GM23338 (cell line): ENCODE data around the gene RABGAP1L. TPM values are rescaled to one million over a fixed set of nuclear protein-coding genes. Genes with fewer than 3 reads are reported as not detected.

Experiments used
- ATAC-seq: fragments of 200-7000 bp; cut with Tn5 transposase; 3 replicates; pipeline ENCODE4 v1.9.1; 2020
- DNase-seq: peaks from one replicate; pipeline ENCODE4 v3.0.0-alpha.2; 2015; ENCODE audit warnings: low spot score
- H2AFZ ChIP-seq: fragments of 200-600 bp; sonication (generic); 2 replicates; pipeline ENCODE4 v1.8.0; 2016; ENCODE audit warnings: antibody characterized with exemption, mild to moderate bottlenecking, moderate library complexity
- H3F3A ChIP-seq: fragments of 200-600 bp; sonication (generic); replicated peaks from 2 replicates; pipeline ENCODE4 v1.8.0; 2017; ENCODE audit warnings: antibody characterized with exemption, mixed run types, low read depth
- H3K27ac ChIP-seq: fragments of 200-600 bp; sonication (generic); 2 replicates; pipeline ENCODE4 v1.6.1; 2016; ENCODE audit warnings: low read depth
- H3K27me3 ChIP-seq: fragments of 200-600 bp; sonication (generic); 2 replicates; pipeline ENCODE4 v1.8.0; 2016; ENCODE audit warnings: mild to moderate bottlenecking, mixed run types, moderate library complexity; ENCODE audit not compliant: insufficient read depth
- H3K36me3 ChIP-seq: fragments of 200-600 bp; sonication (generic); 2 replicates; pipeline ENCODE4 v1.8.0; 2016; ENCODE audit warnings: mild to moderate bottlenecking; ENCODE audit not compliant: insufficient read depth
- H3K4me1 ChIP-seq: fragments of 200-600 bp; sonication (generic); 2 replicates; pipeline ENCODE4 v1.8.0; 2016; ENCODE audit warnings: mild to moderate bottlenecking, moderate library complexity; ENCODE audit not compliant: insufficient read depth
- H3K4me2 ChIP-seq: fragments of 200-600 bp; sonication (generic); 2 replicates; pipeline ENCODE4 v1.7.1; 2017; ENCODE audit warnings: mixed run types
- H3K4me3 ChIP-seq: fragments of 200-600 bp; sonication (generic); 2 replicates; pipeline ENCODE4 v1.6.1; 2016; ENCODE audit warnings: mixed run types
- H3K79me2 ChIP-seq: fragments of 200-600 bp; sonication (generic); replicated peaks from 2 replicates; pipeline ENCODE4 v1.8.0; 2017; ENCODE audit warnings: mild to moderate bottlenecking; ENCODE audit not compliant: insufficient read depth
- H3K9me2 ChIP-seq: fragments of 200-600 bp; sonication (generic); 2 replicates; pipeline ENCODE4 v1.8.0; 2017; ENCODE audit not compliant: insufficient read depth
- H4K20me1 ChIP-seq: fragments of 200-600 bp; sonication (generic); replicated peaks from 2 replicates; pipeline ENCODE4 v1.8.0; 2017; ENCODE audit warnings: mild to moderate bottlenecking; ENCODE audit not compliant: insufficient read depth
- H3K27ac Mint-ChIP-seq: 2 replicates; pipeline ENCODE4 v1.8.0; 2020; ENCODE audit warnings: inconsistent platforms, mild to moderate bottlenecking, moderate library complexity, mixed read lengths
- H3K27me3 Mint-ChIP-seq: 3 replicates; pipeline ENCODE4 v1.8.0; 2022; ENCODE audit warnings: low read depth, mild to moderate bottlenecking, moderate library complexity, mixed read lengths, inconsistent platforms; ENCODE audit not compliant: insufficient read depth, poor library complexity
- H3K36me3 Mint-ChIP-seq: 3 replicates; pipeline ENCODE4 v1.8.0; 2021; ENCODE audit warnings: low read depth, mild to moderate bottlenecking, inconsistent platforms, moderate library complexity, mixed read lengths
- H3K4me1 Mint-ChIP-seq: 3 replicates; pipeline ENCODE4 v1.8.0; 2020; ENCODE audit warnings: mild to moderate bottlenecking, inconsistent platforms, mixed read lengths
- H3K4me3 Mint-ChIP-seq: 3 replicates; pipeline ENCODE4 v1.8.0; 2021; ENCODE audit warnings: moderate library complexity, mild to moderate bottlenecking, inconsistent platforms, mixed read lengths
- H3K9me3 Mint-ChIP-seq: 3 replicates; pipeline ENCODE4 v1.8.0; 2020; ENCODE audit warnings: moderate library complexity, mild to moderate bottlenecking, inconsistent platforms, mixed read lengths
- CREB1 ChIP-seq: fragments of 250-450 bp; sonication (Bioruptor Pico); IDR thresholded peaks from 2 replicates; pipeline ENCODE4 v1.5.0; 2020; ENCODE audit warnings: low read depth, mild to moderate bottlenecking, moderate library complexity
- EZH2 ChIP-seq: fragments of 200-600 bp; sonication (generic); IDR thresholded peaks from one replicate; pipeline ENCODE4 v1.8.0; 2017; ENCODE audit warnings: antibody characterized with exemption, mild to moderate bottlenecking, low read depth; ENCODE audit not compliant: unreplicated experiment
- EZH2phosphoT487 ChIP-seq: fragments of 200-600 bp; sonication (generic); IDR thresholded peaks from one replicate; pipeline ENCODE4 v1.8.1; 2018; ENCODE audit warnings: antibody characterized with exemption; ENCODE audit not compliant: unreplicated experiment
- JUNB ChIP-seq: IDR thresholded peaks from one replicate; pipeline ENCODE4 v1.6.1; 2016; ENCODE audit warnings: antibody characterized with exemption; ENCODE audit not compliant: unreplicated experiment
- NANOG ChIP-seq: IDR thresholded peaks from 2 replicates; pipeline ENCODE4 v1.6.1; 2016; ENCODE audit warnings: antibody characterized with exemption, borderline replicate concordance
- POLR2AphosphoS5 ChIP-seq: IDR thresholded peaks from 2 replicates; pipeline ENCODE4 v1.6.1; 2016; ENCODE audit warnings: antibody characterized with exemption, low read depth
- REST ChIP-seq: IDR thresholded peaks from one replicate; pipeline ENCODE4 v1.6.1; 2018; ENCODE audit warnings: antibody characterized with exemption; ENCODE audit not compliant: unreplicated experiment
- STAT1 ChIP-seq: IDR thresholded peaks from one replicate; pipeline ENCODE4 v1.6.1; 2016; ENCODE audit warnings: antibody characterized with exemption; ENCODE audit not compliant: unreplicated experiment
- ZNF331 ChIP-seq: fragments of 250-450 bp; sonication (Bioruptor Pico); IDR thresholded peaks from 2 replicates; pipeline ENCODE4 v1.5.0; 2020; ENCODE audit warnings: low read depth, mild to moderate bottlenecking, moderate library complexity
- ZNF462 ChIP-seq: fragments of 250-450 bp; sonication (Bioruptor Pico); IDR thresholded peaks from 2 replicates; pipeline ENCODE4 v1.5.0; 2020; ENCODE audit warnings: mild to moderate bottlenecking, moderate library complexity
- polyA plus RNA-seq: library from polyadenylated mRNA; unstranded; fragments of >200 nt; fragmentation: Nextera tagmentation; extraction: Ambion mirVana; gene quantifications from 2 replicates; pipeline ENCODE4 v1.2.1, GENCODE V29; 2016
- total RNA-seq: library from RNA; depleted of rRNA; stranded (reverse); fragments of >200 nt; shearing (Covaris generic); gene quantifications from 2 replicates; pipeline ENCODE4 v1.2.3, GENCODE V29; 2014
- TF ChIP-seq, protein P1 (sequence below): IDR thresholded peaks from 2 replicates; pipeline ENCODE4 v1.6.1; 2016; ENCODE audit warnings: antibody characterized with exemption
- TF ChIP-seq, protein P2 (sequence below), 2 experiments: fragments of 200-600 bp in 1 of 2; sonication (generic) in 1 of 2; conservative IDR thresholded peaks; 2 replicates each; pipeline versions ENCODE4 v1.5.1 to v1.6.1; 2016 to 2017; ENCODE audit warnings: antibody characterized with exemption in 2 of 2, low read depth in 2 of 2, mild to moderate bottlenecking in 2 of 2, moderate library complexity in 1 of 2

RABGAP1L gene
- total and polyA plus RNA-seq, 2 experiments from 2014 or later = 83.2 to 136 TPM

- Histone ChIP-seq H2AFZ (no peak overlapping the region), H3K4me2 (no peak overlapping the region), H3K4me3 (no peak overlapping the region), H3K79me2 (peaks cover 100% of the 10 kb centered on the region), H3K27ac (0 out of 2 replicates have a peak overlapping the region, but pooled peaks have one; percentile 60), H3F3A (peaks cover 7% of the 10 kb centered on the region; the same call in 1 of the 2 replicates), H3K27me3 (no peaks in the 10 kb centered on the region), H3K9me2 (no peaks in the 10 kb centered on the region), H3K4me1 (peaks cover 10% of the 10 kb centered on the region), H3K36me3 (peaks cover 45% of the 10 kb centered on the region), H4K20me1 (peaks cover 58% of the 10 kb centered on the region)
- ATAC-seq (no peak), DNase-seq (no peak)
- Mint-ChIP-seq H3K27ac (no peak overlapping the region), H3K27me3 (no peaks in the 10 kb centered on the region), H3K36me3 (peaks cover 88% of the 10 kb centered on the region), H3K4me3 (no peak overlapping the region), H3K9me3 (peaks cover 5% of the 10 kb centered on the region; the same call in 2 of the 3 replicates), H3K4me1 (peaks cover 5% of the 10 kb centered on the region)
- TF ChIP-seq EZH2 (no peak), POLR2AphosphoS5 (no peak), REST (no peak), STAT1 (no peak), ZNF462 (no peak), NANOG (no peak), CREB1 (CRISPR knock-in tag) (no peak), ZNF331 (CRISPR knock-in tag) (no peak), JUNB (no peak), EZH2phosphoT487 (no peak)
- TF ChIP-seq, protein P1, sequence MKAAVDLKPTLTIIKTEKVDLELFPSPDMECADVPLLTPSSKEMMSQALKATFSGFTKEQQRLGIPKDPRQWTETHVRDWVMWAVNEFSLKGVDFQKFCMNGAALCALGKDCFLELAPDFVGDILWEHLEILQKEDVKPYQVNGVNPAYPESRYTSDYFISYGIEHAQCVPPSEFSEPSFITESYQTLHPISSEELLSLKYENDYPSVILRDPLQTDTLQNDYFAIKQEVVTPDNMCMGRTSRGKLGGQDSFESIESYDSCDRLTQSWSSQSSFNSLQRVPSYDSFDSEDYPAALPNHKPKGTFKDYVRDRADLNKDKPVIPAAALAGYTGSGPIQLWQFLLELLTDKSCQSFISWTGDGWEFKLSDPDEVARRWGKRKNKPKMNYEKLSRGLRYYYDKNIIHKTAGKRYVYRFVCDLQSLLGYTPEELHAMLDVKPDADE = no peak
- TF ChIP-seq, protein P2, sequence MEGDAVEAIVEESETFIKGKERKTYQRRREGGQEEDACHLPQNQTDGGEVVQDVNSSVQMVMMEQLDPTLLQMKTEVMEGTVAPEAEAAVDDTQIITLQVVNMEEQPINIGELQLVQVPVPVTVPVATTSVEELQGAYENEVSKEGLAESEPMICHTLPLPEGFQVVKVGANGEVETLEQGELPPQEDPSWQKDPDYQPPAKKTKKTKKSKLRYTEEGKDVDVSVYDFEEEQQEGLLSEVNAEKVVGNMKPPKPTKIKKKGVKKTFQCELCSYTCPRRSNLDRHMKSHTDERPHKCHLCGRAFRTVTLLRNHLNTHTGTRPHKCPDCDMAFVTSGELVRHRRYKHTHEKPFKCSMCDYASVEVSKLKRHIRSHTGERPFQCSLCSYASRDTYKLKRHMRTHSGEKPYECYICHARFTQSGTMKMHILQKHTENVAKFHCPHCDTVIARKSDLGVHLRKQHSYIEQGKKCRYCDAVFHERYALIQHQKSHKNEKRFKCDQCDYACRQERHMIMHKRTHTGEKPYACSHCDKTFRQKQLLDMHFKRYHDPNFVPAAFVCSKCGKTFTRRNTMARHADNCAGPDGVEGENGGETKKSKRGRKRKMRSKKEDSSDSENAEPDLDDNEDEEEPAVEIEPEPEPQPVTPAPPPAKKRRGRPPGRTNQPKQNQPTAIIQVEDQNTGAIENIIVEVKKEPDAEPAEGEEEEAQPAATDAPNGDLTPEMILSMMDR (conservative IDR thresholded peaks at IDR 0.05; ENCODE audit: low read depth in 2 of 2) = no peak
Measured at GRCh38 chr1:174894117-174894762, 734.9 kb downstream of the RABGAP1L start.
